Measurements from ENCODE around the gene TATDN2. TPM values are rescaled to one million over a fixed set of nuclear protein-coding genes. Genes with fewer than 3 reads are reported as not detected.
A peak's percentile ranks its signal among the peaks of the same experiment; 100 is the strongest.

Gene TATDN2
- total and polyA plus RNA-seq, 9 of the 15 experiments (the other 6 are each of a cell fraction or from before 2014, with no cell fraction given), result 5.2 to 44.7 (median 25.8) TPM

DNA sequence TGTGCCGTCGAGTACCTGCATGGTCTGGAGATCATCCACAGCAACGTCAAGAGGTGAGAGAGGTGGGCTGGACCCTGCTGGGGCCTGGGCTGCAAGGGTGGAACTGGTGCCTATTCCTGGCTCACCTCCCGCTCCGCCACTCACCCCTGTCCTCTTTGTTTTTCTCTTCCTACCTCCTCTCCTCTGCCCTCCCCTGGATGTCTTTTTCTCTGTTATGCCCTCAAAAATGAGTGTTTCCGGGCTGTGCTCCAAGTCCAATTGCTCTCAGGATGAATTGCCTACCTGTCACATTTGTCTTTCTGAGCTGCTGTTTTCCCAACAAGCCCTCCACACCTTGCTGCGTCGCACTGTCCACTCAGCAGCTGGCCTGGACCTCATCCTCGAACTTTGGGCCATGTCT lies 28.5 kb upstream of the TATDN2 start:
- DNase-seq (ENCODE audit: extremely low read depth in 1 of 4, low spot score in 3 of 4) (no peak), FAIRE-seq (no peak), ATAC-seq (no peak)
- H3K4me1 ChIP-seq (replicated peaks in 1 of 2; ENCODE audit: control insufficient read depth in 2 of 2, insufficient read depth in 2 of 2, low read length in 2 of 2), result peaks cover 0 to 7% of the 10 kb centered on the region in 2 experiments; a peak in 3 of 5 replicates
- intact Hi-C loops (cut with micrococcal nuclease) (loop anchor here (10.0 kb wide), 1 partner anchor 285 kb away; the partner anchor contains the start of gene CRELD1), in situ Hi-C loops (cut with MboI) (no loop called here)
- no peak overlapping the region for H3K27ac ChIP-seq (ENCODE audit: extremely low read depth, low read depth, low read length)
- peaks cover 5% of the 10 kb centered on the region; the same call in 1 of the 2 replicates for H3K9me3 ChIP-seq (replicated peaks; ENCODE audit: control insufficient read depth, insufficient read depth, low read depth, low read length)
- no peak for TF ChIP-seq U2AF1 (optimal IDR thresholded peaks at IDR 0.05; ENCODE audit: low read depth, low read length)
- TF ChIP-seq, protein P1, sequence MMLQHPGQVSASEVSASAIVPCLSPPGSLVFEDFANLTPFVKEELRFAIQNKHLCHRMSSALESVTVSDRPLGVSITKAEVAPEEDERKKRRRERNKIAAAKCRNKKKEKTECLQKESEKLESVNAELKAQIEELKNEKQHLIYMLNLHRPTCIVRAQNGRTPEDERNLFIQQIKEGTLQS (IDR thresholded peaks at IDR 0.05), result no peak
- TF ChIP-seq, protein P1 (CRISPR knock-in tag; conservative IDR thresholded peaks at IDR 0.05), result no peak
- TF ChIP-seq, protein P2, sequence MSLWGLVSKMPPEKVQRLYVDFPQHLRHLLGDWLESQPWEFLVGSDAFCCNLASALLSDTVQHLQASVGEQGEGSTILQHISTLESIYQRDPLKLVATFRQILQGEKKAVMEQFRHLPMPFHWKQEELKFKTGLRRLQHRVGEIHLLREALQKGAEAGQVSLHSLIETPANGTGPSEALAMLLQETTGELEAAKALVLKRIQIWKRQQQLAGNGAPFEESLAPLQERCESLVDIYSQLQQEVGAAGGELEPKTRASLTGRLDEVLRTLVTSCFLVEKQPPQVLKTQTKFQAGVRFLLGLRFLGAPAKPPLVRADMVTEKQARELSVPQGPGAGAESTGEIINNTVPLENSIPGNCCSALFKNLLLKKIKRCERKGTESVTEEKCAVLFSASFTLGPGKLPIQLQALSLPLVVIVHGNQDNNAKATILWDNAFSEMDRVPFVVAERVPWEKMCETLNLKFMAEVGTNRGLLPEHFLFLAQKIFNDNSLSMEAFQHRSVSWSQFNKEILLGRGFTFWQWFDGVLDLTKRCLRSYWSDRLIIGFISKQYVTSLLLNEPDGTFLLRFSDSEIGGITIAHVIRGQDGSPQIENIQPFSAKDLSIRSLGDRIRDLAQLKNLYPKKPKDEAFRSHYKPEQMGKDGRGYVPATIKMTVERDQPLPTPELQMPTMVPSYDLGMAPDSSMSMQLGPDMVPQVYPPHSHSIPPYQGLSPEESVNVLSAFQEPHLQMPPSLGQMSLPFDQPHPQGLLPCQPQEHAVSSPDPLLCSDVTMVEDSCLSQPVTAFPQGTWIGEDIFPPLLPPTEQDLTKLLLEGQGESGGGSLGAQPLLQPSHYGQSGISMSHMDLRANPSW (CRISPR knock-in tag; IDR thresholded peaks at IDR 0.05), result no peak
- TF ChIP-seq, protein P3, sequence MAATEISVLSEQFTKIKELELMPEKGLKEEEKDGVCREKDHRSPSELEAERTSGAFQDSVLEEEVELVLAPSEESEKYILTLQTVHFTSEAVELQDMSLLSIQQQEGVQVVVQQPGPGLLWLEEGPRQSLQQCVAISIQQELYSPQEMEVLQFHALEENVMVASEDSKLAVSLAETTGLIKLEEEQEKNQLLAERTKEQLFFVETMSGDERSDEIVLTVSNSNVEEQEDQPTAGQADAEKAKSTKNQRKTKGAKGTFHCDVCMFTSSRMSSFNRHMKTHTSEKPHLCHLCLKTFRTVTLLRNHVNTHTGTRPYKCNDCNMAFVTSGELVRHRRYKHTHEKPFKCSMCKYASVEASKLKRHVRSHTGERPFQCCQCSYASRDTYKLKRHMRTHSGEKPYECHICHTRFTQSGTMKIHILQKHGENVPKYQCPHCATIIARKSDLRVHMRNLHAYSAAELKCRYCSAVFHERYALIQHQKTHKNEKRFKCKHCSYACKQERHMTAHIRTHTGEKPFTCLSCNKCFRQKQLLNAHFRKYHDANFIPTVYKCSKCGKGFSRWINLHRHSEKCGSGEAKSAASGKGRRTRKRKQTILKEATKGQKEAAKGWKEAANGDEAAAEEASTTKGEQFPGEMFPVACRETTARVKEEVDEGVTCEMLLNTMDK (IDR thresholded peaks at IDR 0.05; ENCODE audit: borderline replicate concordance, insufficient read depth, low read depth, low read length, poor library complexity, severe bottlenecking), result no peak
- no peak for TF ChIP-seq NR2C1 (IDR thresholded peaks at IDR 0.05)
- no peak for TF ChIP-seq NR2C1 (tag; IDR thresholded peaks at IDR 0.05)
- TF ChIP-seq SETDB1 (IDR thresholded peaks at IDR 0.05; ENCODE audit: low read length), result no peak
- POLR2A ChIA-PET, result no interaction called here
- H3K36me3 ChIP-seq (ENCODE audit: control insufficient read depth, insufficient read depth, low read length), result no peaks in the 10 kb centered on the region
- no peaks in the 10 kb centered on the region for H3K9me1 ChIP-seq (ENCODE audit: control insufficient read depth, insufficient read depth, low read length)
- H3K27me3 ChIP-seq (ENCODE audit: control insufficient read depth in 2 of 2, insufficient read depth in 2 of 2, low read length in 2 of 2), result no peaks in the 10 kb centered on the region
- WGBS (ENCODE audit: insufficient coverage, low coverage, missing lambda C conversion rate), result 61% methylated on average over 9 of the region's 9 CpGs
- no TSS peak for BruUV-seq (replicated peaks)
- H3K79me2 ChIP-seq (ENCODE audit: control insufficient read depth, insufficient read depth, low read length), result no peaks in the 10 kb centered on the region
- H3K9ac ChIP-seq (ENCODE audit: insufficient read depth in 1 of 2, low read depth in 2 of 2, low read length in 2 of 2), result peak overlapping the region in 1 of 2 experiments; percentile 16; a peak in 1 of 4 replicates
- CTCF ChIA-PET (ENCODE audit: low intra/inter-chr PET ratio), result no interaction called here
- no peak overlapping the region for H3K4me3 ChIP-seq
- no peak overlapping the region for H3K4me2 ChIP-seq (ENCODE audit: insufficient read depth, low read length)
- H4K20me1 ChIP-seq (replicated peaks; ENCODE audit: control insufficient read depth, insufficient read depth, low read length), result no peaks in the 10 kb centered on the region
- no peak overlapping the region for H2AFZ ChIP-seq (ENCODE audit: low read depth, low read length)

All from K562 (cell line).